ENCODE results near the gene RP9. TPM values are rescaled to one million over a fixed set of nuclear protein-coding genes. Genes with fewer than 3 reads are reported as not detected.

RP9 gene
- total RNA-seq, 4 donors from 2014 or later = 6.5 to 16.9 (median 9.3) TPM

GRCh38 chr7:33048704-33049103 is 60.5 kb downstream of the RP9 start:
- Histone ChIP-seq H3K4me3 (no peak overlapping the region), H3K9me3 (no peaks in the 10 kb centered on the region), H3K27ac (no peak overlapping the region), H3K27me3 (no peaks in the 10 kb centered on the region), H3K36me3 (no peaks in the 10 kb centered on the region), H3K4me1 (peaks cover 31% of the 10 kb centered on the region)
- 97% methylated on average over 1 of the region's 1 CpG for WGBS
- no peak for DNase-seq (ENCODE audit: low spot score in 2 of 2)
- TF ChIP-seq POLR2AphosphoS5 (IDR thresholded peaks at IDR 0.05) (no peak), POLR2A (IDR thresholded peaks at IDR 0.05) (no peak), CTCF (IDR thresholded peaks at IDR 0.05) (no peak), EP300 (IDR thresholded peaks at IDR 0.05) (no peak)

GRCh38 chr7:33048257-33048656 is 60.9 kb downstream of the RP9 start:
- DNase-seq (ENCODE audit: low spot score in 2 of 2) = no peak
- 95% methylated on average over 3 of the region's 3 CpGs for WGBS
- H3K9me3 ChIP-seq = no peaks in the 10 kb centered on the region
- no peak overlapping the region for H3K4me3 ChIP-seq
- H3K36me3 ChIP-seq = no peaks in the 10 kb centered on the region
- TF ChIP-seq CTCF (IDR thresholded peaks at IDR 0.05) = no peak
- no peak for TF ChIP-seq EP300 (IDR thresholded peaks at IDR 0.05)
- TF ChIP-seq POLR2A (IDR thresholded peaks at IDR 0.05) = no peak
- TF ChIP-seq POLR2AphosphoS5 (IDR thresholded peaks at IDR 0.05) = no peak
- H3K27me3 ChIP-seq = no peaks in the 10 kb centered on the region
- no peak overlapping the region for H3K27ac ChIP-seq
- H3K4me1 ChIP-seq = peaks cover 33% of the 10 kb centered on the region

- WGBS = 47% methylated on average over 2 of the region's 2 CpGs
Measured at GRCh38 chr7:33044986-33045385, 64.2 kb downstream of the RP9 start.

More at GRCh38 chr7:33044986-33045385, 64.2 kb downstream of the RP9 start:
- Histone ChIP-seq H3K4me1 (peaks cover 43% of the 10 kb centered on the region), H3K27me3 (no peaks in the 10 kb centered on the region), H3K9me3 (no peaks in the 10 kb centered on the region), H3K27ac (no peak overlapping the region), H3K4me3 (no peak overlapping the region), H3K36me3 (no peaks in the 10 kb centered on the region)
- TF ChIP-seq POLR2AphosphoS5 (IDR thresholded peaks at IDR 0.05) (no peak), CTCF (IDR thresholded peaks at IDR 0.05) (no peak), EP300 (IDR thresholded peaks at IDR 0.05) (no peak), POLR2A (IDR thresholded peaks at IDR 0.05) (no peak)
- no peak for DNase-seq (ENCODE audit: low spot score in 2 of 2)

Other genes with a start within 250 kb of the RP9 start
- 10 to 100 TPM; 23.4 to 35.9 (median 30.8) TPM for gene KBTBD2, start 217.6 kb downstream of the RP9 start, total RNA-seq
- gene FKBP9, start 152.0 kb downstream of the RP9 start, total RNA-seq = 100 to 1,000 TPM in 1 of 4 donors, 10 to 100 TPM in 3; 79.7 to 131 (median 93.5) TPM
- gene NT5C3A, start 46.6 kb downstream of the RP9 start, total RNA-seq = 10 to 100 TPM; 26.3 to 51.9 (median 37.2) TPM
- gene BBS9, start 20.2 kb upstream of the RP9 start, total RNA-seq = 10 to 100 TPM; 16.4 to 26.0 (median 21.4) TPM